Suppressor macrophage (primary cell): ENCODE results near the gene TFEB.

Source experiments
- DNase-seq, 4 experiments: peaks; one replicate each; pipeline ENCODE4 v3.0.0-alpha.2; 2020 to 2022

Gene TFEB

GRCh38 chr6:41763470-41763869, 28.1 kb upstream of the TFEB start:
- DNase-seq: peak; percentile 38 to 78 (median 42)

GRCh38 chr6:41759905-41760579, 24.6 kb upstream of the TFEB start:
- no peak for DNase-seq

- no peak for DNase-seq
Observed at GRCh38 chr6:41759106-41759904, 23.9 kb upstream of the TFEB start.

GRCh38 chr6:41758641-41759035, 23.2 kb upstream of the TFEB start:
- DNase-seq: no peak

GRCh38 chr6:41757931-41758640, 22.7 kb upstream of the TFEB start:
- no peak for DNase-seq

- no peak for DNase-seq
Observed at GRCh38 chr6:41757271-41757670, 21.9 kb upstream of the TFEB start.

- no peak for DNase-seq
Observed at GRCh38 chr6:41756354-41756753, 20.9 kb upstream of the TFEB start.

- DNase-seq: no peak
Observed at GRCh38 chr6:41755895-41756294, 20.5 kb upstream of the TFEB start.

- no peak for DNase-seq
Observed at GRCh38 chr6:41750374-41750773, 15.0 kb upstream of the TFEB start.

GRCh38 chr6:41748542-41748941, 13.1 kb upstream of the TFEB start:
- DNase-seq: no peak

GRCh38 chr6:41748102-41748477, 12.7 kb upstream of the TFEB start:
- no peak for DNase-seq

GRCh38 chr6:41747256-41748101, 12.1 kb upstream of the TFEB start, which contains the start of gene PGC:
TSS of gene PGC (minus strand) at chr6:41747397. CDS start at chr6:41747334, 63 bp downstream.
- DNase-seq: no peak

- DNase-seq: no peak
Observed at GRCh38 chr6:41746107-41746506, 10.7 kb upstream of the TFEB start.

- no peak for DNase-seq
Observed at GRCh38 chr6:41744236-41744787, 8.9 kb upstream of the TFEB start.

GRCh38 chr6:41743406-41744235, 8.2 kb upstream of the TFEB start:
- DNase-seq: no peak

GRCh38 chr6:41741625-41742490, 6.5 kb upstream of the TFEB start:
- no peak for DNase-seq

- DNase-seq: no peak
Observed at GRCh38 chr6:41740366-41741162, 5.2 kb upstream of the TFEB start.

GRCh38 chr6:41739041-41739440, 3.6 kb upstream of the TFEB start:
- no peak for DNase-seq

- no peak for DNase-seq
Observed at GRCh38 chr6:41737591-41738130, 2.3 kb upstream of the TFEB start.
